Astrocyte of the cerebellum (primary cell): ENCODE measurements around the gene TBC1D30.

Experiments used
- DNase-seq: peaks from one replicate; pipeline ENCODE4 v3.0.0-alpha.2; 2011; ENCODE audit warnings: low read depth
- H3K4me3 ChIP-seq: 2 replicates; pipeline ENCODE4 v1.5.1; 2011; ENCODE audit warnings: mild to moderate bottlenecking, low read depth, low read length, moderate library complexity
- in situ Hi-C: cut with HindIII; loops from 2 replicates; pipeline ENCODE4 v1.10.0; 2017; ENCODE audit warnings: low sequenced_read_pairs
- TF ChIP-seq, protein P1 (sequence below): IDR thresholded peaks from 2 replicates; pipeline ENCODE4 v1.5.1; 2012; ENCODE audit warnings: low read length, low read depth, moderate library complexity, mild to moderate bottlenecking; ENCODE audit errors: missing control alignments

Gene TBC1D30

GRCh38 chr12:64828713-64829112 lies 4.3 kb downstream of the TBC1D30 start:
- in situ Hi-C loops, result no loop called here
- TF ChIP-seq, protein P1, sequence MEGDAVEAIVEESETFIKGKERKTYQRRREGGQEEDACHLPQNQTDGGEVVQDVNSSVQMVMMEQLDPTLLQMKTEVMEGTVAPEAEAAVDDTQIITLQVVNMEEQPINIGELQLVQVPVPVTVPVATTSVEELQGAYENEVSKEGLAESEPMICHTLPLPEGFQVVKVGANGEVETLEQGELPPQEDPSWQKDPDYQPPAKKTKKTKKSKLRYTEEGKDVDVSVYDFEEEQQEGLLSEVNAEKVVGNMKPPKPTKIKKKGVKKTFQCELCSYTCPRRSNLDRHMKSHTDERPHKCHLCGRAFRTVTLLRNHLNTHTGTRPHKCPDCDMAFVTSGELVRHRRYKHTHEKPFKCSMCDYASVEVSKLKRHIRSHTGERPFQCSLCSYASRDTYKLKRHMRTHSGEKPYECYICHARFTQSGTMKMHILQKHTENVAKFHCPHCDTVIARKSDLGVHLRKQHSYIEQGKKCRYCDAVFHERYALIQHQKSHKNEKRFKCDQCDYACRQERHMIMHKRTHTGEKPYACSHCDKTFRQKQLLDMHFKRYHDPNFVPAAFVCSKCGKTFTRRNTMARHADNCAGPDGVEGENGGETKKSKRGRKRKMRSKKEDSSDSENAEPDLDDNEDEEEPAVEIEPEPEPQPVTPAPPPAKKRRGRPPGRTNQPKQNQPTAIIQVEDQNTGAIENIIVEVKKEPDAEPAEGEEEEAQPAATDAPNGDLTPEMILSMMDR, result no peak
- no peak overlapping the region for H3K4me3 ChIP-seq
- no peak for DNase-seq

GRCh38 chr12:64833928-64834327 lies 9.5 kb downstream of the TBC1D30 start:
- TF ChIP-seq, protein P1, result no peak
- no peak for DNase-seq
- in situ Hi-C loops, result no loop called here
- no peak overlapping the region for H3K4me3 ChIP-seq

GRCh38 chr12:64835901-64836300 lies 11.5 kb downstream of the TBC1D30 start:
- TF ChIP-seq, protein P1, result no peak
- in situ Hi-C loops, result no loop called here
- DNase-seq, result no peak
- no peak overlapping the region for H3K4me3 ChIP-seq

DNA sequence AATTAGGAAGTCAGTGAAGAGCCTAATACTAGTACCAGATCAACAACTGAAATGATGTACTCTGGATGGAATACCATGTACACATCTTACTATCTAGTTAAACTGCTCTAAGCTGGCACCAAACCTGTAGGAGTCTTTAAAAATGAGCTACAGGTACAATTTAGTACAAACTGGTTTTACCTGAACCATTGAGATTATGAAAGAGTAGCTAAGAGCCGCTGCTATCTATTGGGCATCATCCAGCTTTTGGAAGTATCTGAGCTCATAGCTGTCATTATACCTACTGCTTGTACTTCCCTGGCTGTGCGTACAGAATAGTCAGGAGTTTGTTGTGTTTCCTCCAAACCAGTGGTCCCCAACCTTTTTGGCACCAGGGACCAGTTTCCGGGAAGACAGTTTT lies 12.4 kb downstream of the TBC1D30 start:
- H3K4me3 ChIP-seq, result no peak overlapping the region
- in situ Hi-C loops, result no loop called here
- TF ChIP-seq, protein P1, result no peak
- DNase-seq, result no peak

GRCh38 chr12:64837427-64837826 lies 13.0 kb downstream of the TBC1D30 start:
- H3K4me3 ChIP-seq, result no peak overlapping the region
- TF ChIP-seq, protein P1, result no peak
- DNase-seq, result no peak
- in situ Hi-C loops, result no loop called here

DNA sequence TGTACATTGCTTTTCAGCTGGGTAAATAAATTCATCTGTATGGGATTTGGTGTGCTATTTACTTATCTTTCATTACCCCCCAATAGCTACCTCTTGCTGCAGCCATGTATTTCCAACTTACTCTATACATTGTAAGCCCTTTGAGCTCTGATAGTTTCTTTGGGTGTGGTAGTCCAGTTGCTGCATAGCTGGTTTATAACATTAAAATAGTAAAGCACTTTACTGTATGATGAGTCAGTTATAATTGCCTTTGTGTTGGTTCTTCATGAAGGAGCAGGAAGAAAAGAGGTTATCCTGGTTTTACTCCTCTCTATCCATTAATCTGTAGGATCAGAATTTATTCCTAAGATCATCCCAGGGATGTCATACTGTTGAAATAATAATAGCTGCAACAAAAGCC lies 15.7 kb downstream of the TBC1D30 start:
- TF ChIP-seq, protein P1, result no peak
- in situ Hi-C loops, result no loop called here
- no peak for DNase-seq
- no peak overlapping the region for H3K4me3 ChIP-seq
